Skeletal muscle cell (primary cell): ENCODE measurements around the gene DGAT2L6.
"Not testable (repeated sequence)": the region's sequence is repeated elsewhere in the genome, so short reads cannot be mapped to it uniquely, and the experiment has no call there.

Source experiments
- DNase-seq: peaks from one replicate; pipeline ENCODE4 v3.0.0-alpha.2; 2010; ENCODE audit warnings: low read depth
- H3K4me3 ChIP-seq: 2 replicates; pipeline ENCODE4 v1.5.1; 2011; ENCODE audit warnings: low read depth, mild to moderate bottlenecking, control low read depth, low read length, moderate library complexity

The DGAT2L6 gene

GRCh38 chrX:70190225-70190624, 12.9 kb downstream of the DGAT2L6 start:
- H3K4me3 ChIP-seq, result no peak overlapping the region
- DNase-seq, result no peak

DNA sequence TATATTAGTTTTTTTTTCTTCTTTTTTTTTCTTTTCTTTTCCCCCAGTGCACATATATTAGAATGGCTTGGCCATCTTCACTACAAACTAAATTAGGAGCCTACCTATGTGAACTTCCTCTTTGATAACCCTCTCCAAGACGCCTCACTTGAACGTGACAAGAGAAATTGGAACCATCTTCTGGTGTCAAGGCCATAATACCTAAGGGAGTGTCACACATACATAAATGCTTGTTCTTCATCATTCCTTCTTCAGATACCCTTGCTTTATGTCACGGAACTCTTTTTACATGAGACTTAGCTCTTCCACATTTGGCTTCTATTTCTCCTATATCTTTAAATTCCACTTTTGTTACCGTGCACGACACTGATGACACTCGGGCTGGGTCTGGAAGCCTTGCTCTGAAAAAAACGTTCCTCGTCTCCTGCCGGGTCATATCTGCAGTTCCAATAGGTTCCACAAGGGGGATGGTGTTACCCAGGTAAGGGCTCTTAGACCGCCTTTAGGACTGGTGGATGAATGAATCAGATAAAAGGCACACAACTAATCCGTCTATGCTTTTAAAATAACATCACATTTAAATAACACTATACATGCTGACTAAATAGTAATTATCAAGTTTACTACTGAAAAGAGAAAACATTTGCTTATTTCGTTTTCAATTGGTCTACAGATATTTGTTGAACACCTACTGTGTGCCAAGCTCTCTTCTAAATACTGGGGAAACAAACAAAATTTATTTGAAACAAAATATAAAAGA, 19.9 kb downstream of the DGAT2L6 start:
- DNase-seq, result no peak
- H3K4me3 ChIP-seq, result no peak overlapping the region

GRCh38 chrX:70201732-70202131, 24.4 kb downstream of the DGAT2L6 start:
- DNase-seq, result no peak
- no peak overlapping the region for H3K4me3 ChIP-seq

DNA sequence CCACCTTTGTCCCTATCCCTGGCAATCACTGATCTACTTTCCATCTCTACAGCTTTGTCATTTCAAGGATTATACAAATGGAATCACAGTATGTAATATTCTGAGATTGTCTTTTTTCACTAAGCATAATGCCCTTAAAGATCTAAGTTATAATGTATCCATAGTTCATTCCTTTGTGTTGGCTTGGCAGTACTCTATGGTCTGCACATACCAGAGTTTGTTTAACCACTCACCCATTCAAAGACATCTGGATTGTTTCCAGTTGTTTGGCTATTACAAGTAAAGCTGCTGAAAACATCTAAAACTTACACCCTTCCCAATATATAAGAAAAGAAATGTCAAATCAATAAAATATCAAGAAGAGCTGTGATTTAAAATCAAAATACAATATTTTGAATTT, 31.2 kb downstream of the DGAT2L6 start:
- H3K4me3 ChIP-seq, result no peak overlapping the region
- DNase-seq, result no peak

GRCh38 chrX:70209570-70209969, 32.3 kb downstream of the DGAT2L6 start:
- H3K4me3 ChIP-seq, DNase-seq: not testable (repeated sequence)

DNA sequence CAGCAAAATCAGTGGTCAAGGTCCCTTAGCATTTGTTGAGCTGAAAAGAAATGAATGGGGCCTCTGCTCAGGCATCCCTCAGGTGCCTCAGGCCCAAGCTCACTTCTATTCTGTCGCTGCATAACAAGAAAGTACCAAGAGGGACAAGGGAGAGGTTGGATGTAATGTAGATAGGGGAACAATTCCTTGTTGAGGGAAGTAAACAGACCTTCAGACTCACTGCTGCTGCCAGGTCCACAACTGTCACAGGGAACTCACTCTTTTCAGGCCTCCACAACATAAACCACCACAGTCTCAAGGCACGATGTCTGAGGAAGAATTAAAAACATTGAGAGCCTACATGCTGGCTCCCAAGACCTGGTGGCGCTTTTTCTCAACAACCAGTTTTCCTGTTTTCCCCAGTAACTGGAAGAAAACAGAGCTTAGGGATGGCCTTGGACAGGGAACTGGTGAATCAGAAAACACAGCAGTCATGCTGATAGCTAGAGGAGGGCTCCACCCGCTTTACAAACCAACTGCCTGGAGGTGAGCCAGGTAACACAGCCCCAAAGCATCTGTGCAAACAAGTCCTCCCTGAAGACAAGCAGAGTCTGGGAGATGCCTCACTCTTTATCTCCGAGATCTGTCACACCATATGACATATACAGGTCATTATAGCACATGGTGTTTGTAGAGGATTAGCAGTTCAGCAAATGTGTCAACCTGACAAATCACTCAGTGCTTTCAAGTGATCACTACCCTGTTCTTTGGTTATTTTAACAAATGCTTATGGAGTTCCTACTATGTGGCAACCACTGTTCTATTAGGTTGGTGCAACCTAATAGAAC, 42.9 kb downstream of the DGAT2L6 start:
- peak; percentile 29 for DNase-seq
- no peak overlapping the region for H3K4me3 ChIP-seq

DNA sequence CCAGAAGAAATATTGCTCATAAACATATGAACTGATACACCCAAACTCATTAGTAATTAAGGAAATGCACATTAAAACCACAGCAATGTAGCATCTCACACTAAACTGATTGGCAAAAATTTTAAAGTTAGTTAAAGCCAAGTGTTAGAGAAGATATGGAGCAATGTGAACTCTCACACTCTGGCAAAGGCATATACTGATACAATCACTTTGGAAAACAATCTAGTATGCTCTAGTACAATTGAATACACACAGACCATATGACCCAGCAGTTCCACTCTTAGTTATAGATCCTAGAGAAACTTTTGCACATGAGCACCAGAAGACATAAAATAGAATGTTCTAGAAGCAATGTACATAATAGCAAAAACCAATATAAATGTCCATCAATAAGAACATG, 48.8 kb downstream of the DGAT2L6 start:
- DNase-seq, result no peak

GRCh38 chrX:70226687-70227086, 49.4 kb downstream of the DGAT2L6 start:
- H3K4me3 ChIP-seq, result no peak overlapping the region
- no peak for DNase-seq

More for the DNA sequence above, 48.8 kb downstream of the DGAT2L6 start:
- H3K4me3 ChIP-seq, result no peak overlapping the region

GRCh38 chrX:70231666-70232065, 54.4 kb downstream of the DGAT2L6 start:
- H3K4me3 ChIP-seq, result no peak overlapping the region
- no peak for DNase-seq

DNA sequence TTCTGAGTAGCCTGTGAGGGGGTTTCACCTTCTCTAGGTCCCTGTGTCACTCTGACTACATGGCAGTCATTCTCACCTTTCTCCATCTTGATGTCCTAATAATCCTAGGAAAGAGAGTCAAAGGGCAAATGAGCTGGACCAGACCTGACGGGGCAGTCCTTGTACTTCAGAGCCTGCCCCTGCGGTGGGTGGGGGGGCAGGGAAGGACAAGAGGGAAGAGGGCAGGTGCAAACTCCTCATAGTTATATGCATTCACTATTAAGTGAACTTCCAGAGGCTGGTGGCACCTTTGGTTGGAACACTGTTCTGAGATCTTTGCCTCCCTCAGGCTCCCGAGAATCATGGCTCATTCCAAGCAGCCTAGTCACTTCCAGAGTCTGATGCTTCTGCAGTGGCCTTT, 57.1 kb downstream of the DGAT2L6 start, which contains the start of gene AWAT1:
Gene AWAT1 (plus strand): TSS at position 301 of the 400 bp plus-strand sequence. CDS start 41 bp downstream, at position 342.
- H3K4me3 ChIP-seq, result no peak within 1 kb of the TSS
- DNase-seq, result no peak

DNA sequence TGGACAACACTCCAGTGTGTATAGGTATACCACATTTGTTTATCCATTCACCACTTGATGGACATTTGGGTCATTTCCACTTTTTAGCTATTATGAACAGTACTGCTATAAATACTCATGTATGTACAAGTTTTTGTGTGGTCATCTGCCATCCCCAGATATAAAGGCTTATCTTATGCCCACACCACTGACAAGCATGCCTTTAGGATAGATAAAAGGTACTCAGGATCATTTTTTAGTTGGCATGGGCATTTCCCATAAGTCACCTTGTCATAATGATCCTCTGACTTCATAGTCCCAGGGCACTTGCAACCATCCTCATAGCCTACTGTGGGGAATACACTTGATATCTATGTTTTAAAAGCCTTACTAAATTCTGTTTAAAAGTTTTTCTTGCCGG, 63.5 kb downstream of the DGAT2L6 start:
- H3K4me3 ChIP-seq, result no peak overlapping the region
- DNase-seq, result no peak

GRCh38 chrX:70241501-70241900, 64.2 kb downstream of the DGAT2L6 start:
- no peak overlapping the region for H3K4me3 ChIP-seq
- DNase-seq, result no peak

DNA sequence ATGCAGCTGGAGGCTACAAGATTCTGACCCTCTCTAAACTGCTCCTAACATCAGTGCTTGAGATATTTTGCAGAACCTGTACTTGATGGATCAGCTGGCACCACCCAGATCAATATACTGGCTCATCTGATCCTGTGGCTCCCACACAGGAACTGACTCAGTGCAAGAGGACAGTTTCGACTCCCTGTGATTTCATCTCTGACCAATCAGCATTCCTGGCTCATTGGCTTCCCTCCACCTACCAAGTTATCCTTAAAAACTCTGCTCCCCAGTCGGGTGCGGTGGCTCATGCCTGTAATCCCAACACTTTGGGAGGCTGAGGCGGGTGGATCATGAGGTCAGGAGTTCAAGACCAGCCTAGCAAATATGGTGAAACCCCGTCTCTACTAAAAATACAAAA, 66.3 kb downstream of the DGAT2L6 start:
- H3K4me3 ChIP-seq, DNase-seq: not testable (repeated sequence)

DNA sequence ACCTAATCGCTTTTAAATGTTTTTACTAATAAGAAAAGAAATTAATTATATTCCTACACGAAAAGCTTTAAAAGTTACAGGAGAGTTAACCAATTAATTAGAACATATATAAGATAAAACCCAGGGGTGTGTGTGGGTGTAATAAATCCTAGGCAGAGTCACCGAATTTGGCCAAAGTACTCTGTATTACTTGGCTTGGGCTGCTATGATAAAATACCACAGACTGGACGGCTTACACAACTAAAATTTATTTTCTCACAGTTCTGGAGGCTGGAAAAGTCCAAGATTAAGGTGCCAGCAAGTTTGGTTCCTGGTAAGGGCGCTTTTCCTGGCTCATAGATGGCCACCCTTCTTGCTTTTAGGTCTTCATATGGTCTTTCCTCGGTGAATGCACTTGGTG, 67.6 kb downstream of the DGAT2L6 start:
- no peak overlapping the region for H3K4me3 ChIP-seq
- DNase-seq, result no peak

DNA sequence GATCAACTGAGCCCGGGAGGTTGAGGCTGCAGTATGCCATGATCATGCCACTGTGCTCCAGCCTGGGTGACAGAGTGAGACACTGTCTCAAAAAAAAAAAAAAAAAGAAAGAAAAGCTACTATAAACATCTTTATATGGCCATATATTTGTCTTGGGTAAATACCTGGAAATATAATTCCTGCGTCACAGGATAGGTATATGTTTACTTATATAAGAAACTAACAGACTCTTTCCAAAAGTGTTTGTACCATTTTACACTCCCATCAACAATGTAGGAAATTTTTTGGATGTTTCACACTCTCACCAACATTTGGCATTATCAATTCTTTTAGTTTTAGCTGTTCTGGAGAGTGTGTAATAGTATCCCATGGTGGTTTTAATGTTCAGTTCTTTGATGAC, 70.0 kb downstream of the DGAT2L6 start:
- DNase-seq, result no peak
- H3K4me3 ChIP-seq, result no peak overlapping the region

DNA sequence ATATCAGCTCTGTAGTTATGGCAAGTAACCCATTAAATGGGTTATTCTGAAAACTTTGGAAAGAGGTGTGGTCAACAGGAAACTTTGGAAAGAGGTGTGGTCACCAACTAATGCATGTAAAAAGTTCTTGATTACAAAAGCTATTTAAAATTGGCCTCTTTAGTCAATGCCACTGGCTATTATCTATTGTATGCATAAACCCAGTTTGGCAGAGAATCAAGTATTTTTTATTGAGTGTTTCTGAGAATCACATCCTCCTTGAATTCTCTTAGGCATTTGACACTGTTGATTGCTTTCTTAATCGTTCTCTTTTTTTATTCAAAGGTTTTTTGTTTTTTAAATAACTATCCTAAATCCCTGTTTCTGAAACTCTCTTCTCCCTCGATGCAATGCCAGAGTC, 75.2 kb downstream of the DGAT2L6 start:
- no peak for DNase-seq
- H3K4me3 ChIP-seq, result no peak overlapping the region

DNA sequence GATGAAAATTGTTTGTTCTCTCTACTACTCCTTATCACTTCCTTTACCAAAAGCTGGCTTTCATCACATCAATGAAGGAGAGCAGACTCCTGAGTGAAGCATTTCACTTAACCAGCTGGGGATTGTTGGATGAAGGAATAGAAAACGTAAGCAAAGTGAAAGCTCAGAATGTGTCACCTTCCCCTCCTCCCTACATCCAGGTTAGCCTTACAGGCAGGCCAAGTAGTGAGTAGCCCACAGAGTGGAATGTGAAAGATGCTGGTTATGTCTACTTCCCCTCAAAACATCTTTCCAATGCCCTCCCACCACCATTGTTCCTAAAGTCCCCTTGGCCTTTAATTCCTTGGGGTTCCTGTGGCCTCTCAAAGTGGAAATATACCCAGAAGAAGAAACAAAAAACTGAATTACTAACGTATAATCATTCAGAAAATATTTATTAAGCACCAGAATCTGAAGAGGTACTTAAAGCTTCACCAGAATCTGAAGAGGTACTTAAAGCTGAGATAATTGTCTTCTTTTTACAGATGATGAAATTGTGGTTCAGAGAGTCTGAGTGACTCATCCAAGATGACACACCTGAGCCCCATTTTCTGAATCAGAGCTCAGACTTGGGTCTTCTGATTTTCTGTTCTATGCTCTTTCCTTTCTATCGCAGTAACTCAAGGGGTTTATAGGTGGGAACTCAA, 76.2 kb downstream of the DGAT2L6 start:
- DNase-seq, result no peak
- H3K4me3 ChIP-seq, result no peak overlapping the region

DNA sequence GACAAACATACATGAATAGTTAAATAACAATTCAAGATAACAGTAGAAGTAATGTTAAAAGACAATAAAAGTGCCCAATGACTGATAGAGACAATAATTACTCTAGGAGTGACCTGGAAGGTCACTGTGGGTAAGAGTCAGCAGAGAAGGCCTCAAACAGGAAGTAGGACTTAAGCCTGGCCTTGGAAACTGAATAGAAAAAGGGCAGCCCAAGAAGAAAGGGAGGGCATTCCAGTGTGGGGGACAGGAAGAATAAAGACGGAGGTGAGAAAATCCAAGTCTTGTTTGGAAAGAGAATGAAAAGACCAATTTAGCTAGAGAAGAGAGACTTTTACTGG, 76.7 kb downstream of the DGAT2L6 start:
- no peak overlapping the region for H3K4me3 ChIP-seq
- DNase-seq, result no peak

- DNase-seq, result no peak
Observed at GRCh38 chrX:70254909-70255308, 77.6 kb downstream of the DGAT2L6 start.

More at GRCh38 chrX:70254909-70255308, 77.6 kb downstream of the DGAT2L6 start:
- H3K4me3 ChIP-seq, result no peak overlapping the region
